Neuronal stem cell (in vitro differentiated cells): ENCODE data around the gene TP53TG3D.
"Not testable (repeated sequence)": the region's sequence is repeated elsewhere in the genome, so short reads cannot be mapped to it uniquely, and the experiment has no call there.

ENCODE experiments used
- DNase-seq: peaks from one replicate; pipeline ENCODE4 v3.0.0-alpha.2; 2013; ENCODE audit warnings: low spot score
- H2AFZ ChIP-seq: one replicate; pipeline ENCODE4 v1.6.1; 2013; ENCODE audit warnings: mild to moderate bottlenecking, low read length, inconsistent platforms
- H2AK5ac ChIP-seq: 2 replicates; pipeline ENCODE4 v1.6.1; 2013; ENCODE audit warnings: low read depth, mild to moderate bottlenecking, inconsistent platforms, low read length, moderate library complexity, mixed read lengths
- H2BK120ac ChIP-seq: 2 replicates; pipeline ENCODE4 v1.6.1; 2013; ENCODE audit warnings: low read depth, mild to moderate bottlenecking, inconsistent platforms, low read length, moderate library complexity, mixed read lengths
- H2BK12ac ChIP-seq: one replicate; pipeline ENCODE4 v1.6.1; 2013; ENCODE audit warnings: low read length, inconsistent platforms
- H2BK15ac ChIP-seq: 2 replicates; pipeline ENCODE4 v1.6.1; 2013; ENCODE audit warnings: mild to moderate bottlenecking, low read length, inconsistent platforms, mixed read lengths
- H2BK5ac ChIP-seq: one replicate; pipeline ENCODE4 v1.6.1; 2013; ENCODE audit warnings: inconsistent platforms, mild to moderate bottlenecking, low read length, moderate library complexity
- H3K14ac ChIP-seq: one replicate; pipeline ENCODE4 v1.6.1; 2013; ENCODE audit warnings: low read length, inconsistent platforms
- H3K18ac ChIP-seq: 2 replicates; pipeline ENCODE4 v1.6.1; 2013; ENCODE audit warnings: low read length, inconsistent platforms
- H3K23ac ChIP-seq: 2 replicates; pipeline ENCODE4 v1.6.1; 2013; ENCODE audit warnings: low read depth, mild to moderate bottlenecking, mixed read lengths, low read length, inconsistent platforms; ENCODE audit not compliant: poor library complexity
- H3K27ac ChIP-seq: replicated peaks from 3 replicates; pipeline ENCODE4 v1.5.1; 2013; ENCODE audit warnings: low read length, inconsistent platforms
- H3K27me3 ChIP-seq, 3 experiments: 2 replicates each; pipeline ENCODE4 v1.6.1; 2013; ENCODE audit warnings: low read length in 3 of 3, mild to moderate bottlenecking in 2 of 3, inconsistent platforms in 1 of 3, low read depth in 1 of 3, mixed read lengths in 1 of 3, moderate library complexity in 1 of 3; ENCODE audit not compliant: control insufficient read depth in 3 of 3, insufficient read depth in 3 of 3
- H3K36me3 ChIP-seq, 2 donors: replicated peaks in 1 of 2; 2 replicates each; pipeline ENCODE4 v1.6.1; 2013; ENCODE audit warnings: low read length in 2 of 2; ENCODE audit not compliant: control insufficient read depth in 2 of 2, insufficient read depth in 2 of 2
- H3K4ac ChIP-seq: 2 replicates; pipeline ENCODE4 v1.6.1; 2013; ENCODE audit warnings: inconsistent platforms, mild to moderate bottlenecking, low read length, moderate library complexity
- H3K4me1 ChIP-seq, 2 donors: 1 replicate in 1 of 2; 2 replicates in 1 of 2; pipeline ENCODE4 v1.6.1; 2013; ENCODE audit warnings: low read length in 2 of 2, low read depth in 1 of 2; ENCODE audit not compliant: control insufficient read depth in 2 of 2, insufficient read depth in 1 of 2
- H3K4me2 ChIP-seq: one replicate; pipeline ENCODE4 v1.6.1; 2013; ENCODE audit warnings: mild to moderate bottlenecking, low read length, inconsistent platforms; ENCODE audit not compliant: insufficient read depth, poor library complexity, severe bottlenecking
- H3K4me3 ChIP-seq, 2 donors: 2 replicates each; pipeline ENCODE4 v1.5.1; 2013; ENCODE audit warnings: low read length in 2 of 2, mild to moderate bottlenecking in 2 of 2, inconsistent platforms in 1 of 2, moderate library complexity in 1 of 2
- H3K79me1 ChIP-seq: one replicate; pipeline ENCODE4 v1.6.1; 2013; ENCODE audit warnings: low read depth, mild to moderate bottlenecking, inconsistent platforms, low read length, moderate library complexity
- H3K9ac ChIP-seq: one replicate; pipeline ENCODE4 v1.6.1; 2013; ENCODE audit warnings: mild to moderate bottlenecking, low read depth, low read length, inconsistent platforms; ENCODE audit not compliant: poor library complexity
- H3K9me3 ChIP-seq, 2 donors: replicated peaks in 1 of 2; 2 replicates each; pipeline versions ENCODE3 to v1.6.1; 2013; ENCODE audit warnings: low read length in 2 of 2, mild to moderate bottlenecking in 2 of 2, inconsistent platforms in 1 of 2, low read depth in 1 of 2, mixed read lengths in 1 of 2, moderate library complexity in 1 of 2; ENCODE audit not compliant: control insufficient read depth in 2 of 2, insufficient read depth in 1 of 2
- H4K8ac ChIP-seq: one replicate; pipeline ENCODE4 v1.6.1; 2013; ENCODE audit warnings: low read depth, mild to moderate bottlenecking, inconsistent platforms, low read length, moderate library complexity
- H4K91ac ChIP-seq: one replicate; pipeline ENCODE4 v1.6.1; 2013; ENCODE audit warnings: low read length, low read depth, mild to moderate bottlenecking, inconsistent platforms; ENCODE audit not compliant: poor library complexity
- WGBS, 2 donors: extraction: QIAGEN DNeasy Blood & Tissue Kit; methylation state at CpG; one replicate each; pipeline ENCODE4 v1.1.7; 2013; ENCODE audit warnings: missing lambda C conversion rate in 2 of 2, mixed read lengths in 1 of 2; ENCODE audit not compliant: insufficient read length in 2 of 2, insufficient replicate concordance in 1 of 2; ENCODE audit errors: extremely low coverage in 2 of 2; 5-methylcytosine and 5-hydroxymethylcytosine counted together

The TP53TG3D gene

DNA sequence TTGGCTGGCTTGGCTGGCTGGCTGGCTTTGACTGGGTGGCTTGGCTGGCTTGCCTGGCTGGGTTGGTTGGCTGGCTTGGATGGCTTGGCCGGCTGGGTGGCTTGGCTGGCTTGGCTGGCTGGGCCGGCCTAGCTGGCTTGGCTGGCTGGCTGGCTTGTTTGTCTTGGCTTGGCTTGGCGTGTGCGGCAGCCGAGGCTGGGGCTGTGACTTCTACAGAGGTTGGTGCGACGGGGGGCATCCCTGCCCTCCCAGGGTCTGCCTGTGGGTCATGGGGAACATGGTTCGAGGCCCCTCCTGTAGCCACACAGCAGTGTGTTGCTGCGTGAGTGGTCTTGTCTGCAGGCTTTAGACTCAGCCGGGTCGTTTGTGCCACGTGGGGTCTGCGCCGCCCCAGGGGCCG, 33.1 kb downstream of the TP53TG3D start:
- not testable (repeated sequence) for H4K8ac ChIP-seq, H3K23ac ChIP-seq, H2BK12ac ChIP-seq, H2AK5ac ChIP-seq, H4K91ac ChIP-seq, H3K9ac ChIP-seq, H2AFZ ChIP-seq, DNase-seq, H3K18ac ChIP-seq, H3K79me1 ChIP-seq, H3K4me1 ChIP-seq, H3K4me3 ChIP-seq, H3K27me3 ChIP-seq, H3K14ac ChIP-seq, H2BK15ac ChIP-seq, H3K27ac ChIP-seq, H2BK120ac ChIP-seq, H3K9me3 ChIP-seq, H2BK5ac ChIP-seq, H3K4me2 ChIP-seq, H3K4ac ChIP-seq, H3K36me3 ChIP-seq
- WGBS, 2 donors, result no CpG with 5 or more reads among the region's 15 CpGs

DNA sequence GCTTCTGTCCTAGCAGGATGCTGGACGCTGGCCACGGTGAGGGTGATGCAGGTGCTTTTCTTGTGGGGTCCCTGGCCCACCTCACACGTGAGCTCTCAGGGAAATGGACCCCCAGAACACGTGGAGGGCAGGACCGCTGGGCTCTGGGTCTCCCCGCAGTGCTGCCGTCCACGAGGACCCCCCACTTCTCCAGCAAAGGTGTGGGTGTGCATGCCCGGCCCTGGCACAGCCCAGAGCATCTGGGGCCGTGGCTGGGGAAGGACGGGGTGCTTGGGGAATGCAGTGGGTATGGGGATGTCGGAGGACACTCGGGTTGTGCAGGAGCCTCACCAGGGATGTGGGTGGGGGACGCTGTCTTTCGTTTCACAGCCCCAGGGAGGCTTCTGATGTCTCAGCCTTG, 34.7 kb downstream of the TP53TG3D start:
- not testable (repeated sequence) for H3K14ac ChIP-seq, H3K36me3 ChIP-seq, DNase-seq, H3K9me3 ChIP-seq, H3K23ac ChIP-seq, H3K4ac ChIP-seq, H2AFZ ChIP-seq, H3K9ac ChIP-seq, H3K4me3 ChIP-seq, H3K18ac ChIP-seq, H2BK5ac ChIP-seq, H3K27ac ChIP-seq, H3K27me3 ChIP-seq, H4K8ac ChIP-seq, H2BK12ac ChIP-seq, H3K4me1 ChIP-seq, H3K79me1 ChIP-seq, H2BK120ac ChIP-seq, H4K91ac ChIP-seq, H2AK5ac ChIP-seq, H2BK15ac ChIP-seq
- peak overlapping the region; percentile 11 for H3K4me2 ChIP-seq
- no CpG with 5 or more reads among the region's 15 CpGs for WGBS, 2 donors

GRCh38 chr16:32289197-32289596, 36.1 kb downstream of the TP53TG3D start:
- not testable (repeated sequence) for H4K91ac ChIP-seq, H4K8ac ChIP-seq, H3K9ac ChIP-seq, H3K9me3 ChIP-seq, H3K14ac ChIP-seq, H2BK5ac ChIP-seq, H3K18ac ChIP-seq, H2BK12ac ChIP-seq, H2AFZ ChIP-seq, H3K23ac ChIP-seq, H2BK15ac ChIP-seq, H3K4me3 ChIP-seq, H3K4me1 ChIP-seq, H2AK5ac ChIP-seq, DNase-seq, H3K27me3 ChIP-seq, H3K4me2 ChIP-seq, H3K36me3 ChIP-seq, H3K27ac ChIP-seq, H2BK120ac ChIP-seq, H3K4ac ChIP-seq, H3K79me1 ChIP-seq
- no CpG with 5 or more reads among the region's 16 CpGs for WGBS, 2 donors

GRCh38 chr16:32302776-32303175, 49.7 kb downstream of the TP53TG3D start:
- not testable (repeated sequence) for H3K4me2 ChIP-seq, H2BK5ac ChIP-seq, H2BK120ac ChIP-seq, H3K27me3 ChIP-seq, DNase-seq, H3K4me3 ChIP-seq, H2BK12ac ChIP-seq, H3K4me1 ChIP-seq, H2AK5ac ChIP-seq, H4K91ac ChIP-seq, H3K4ac ChIP-seq, H3K14ac ChIP-seq, H3K18ac ChIP-seq, H2BK15ac ChIP-seq, H3K36me3 ChIP-seq, H3K9me3 ChIP-seq, H3K9ac ChIP-seq, H4K8ac ChIP-seq, H3K27ac ChIP-seq, H3K79me1 ChIP-seq, H3K23ac ChIP-seq, H2AFZ ChIP-seq
- WGBS, 2 donors, result no CpG with 5 or more reads among the region's 4 CpGs
